Measurements from ENCODE around the gene ARFGEF3.
"Not testable (repeated sequence)": the region's sequence is repeated elsewhere in the genome, so short reads cannot be mapped to it uniquely, and the experiment has no call there.

The ARFGEF3 gene

DNA sequence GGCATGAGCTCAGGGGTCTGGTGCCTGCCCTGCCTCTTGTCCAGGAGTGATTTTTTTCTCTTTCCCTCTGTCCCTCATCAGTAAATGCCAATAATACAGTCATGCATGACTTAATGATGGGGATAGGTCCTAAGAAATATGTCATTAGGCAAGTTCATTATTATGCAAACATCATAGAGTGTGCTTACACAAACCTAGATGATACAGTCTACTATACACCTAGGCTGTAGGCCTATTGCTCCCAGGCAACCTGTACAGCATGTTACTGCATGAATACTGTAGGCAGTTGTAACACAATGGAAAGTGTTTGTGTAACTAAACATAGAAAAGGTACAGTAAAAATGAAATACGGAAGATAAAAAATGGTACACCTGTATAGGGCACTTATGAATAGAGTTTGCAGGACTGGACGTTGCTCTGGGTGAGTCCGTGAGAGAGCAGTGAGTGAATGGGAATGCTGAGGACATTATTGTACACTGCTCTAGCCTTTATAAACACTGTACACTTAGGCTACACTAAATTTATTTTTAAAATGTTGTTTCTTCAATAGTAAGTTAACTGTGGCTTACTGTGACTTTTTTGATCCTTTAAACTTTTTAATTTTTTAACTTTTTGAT lies 34.5 kb downstream of the ARFGEF3 start:
- Mint-ChIP-seq H3K36me3 (ENCODE audit: low read depth) (no peaks in the 10 kb centered on the region), H3K9me3 (no peaks in the 10 kb centered on the region), H3K27me3 (peaks cover 3% of the 10 kb centered on the region), H3K27ac (no peak overlapping the region), H3K4me3 (no peak overlapping the region), H3K4me1 (ENCODE audit: low read depth) (no peaks in the 10 kb centered on the region)

DNA sequence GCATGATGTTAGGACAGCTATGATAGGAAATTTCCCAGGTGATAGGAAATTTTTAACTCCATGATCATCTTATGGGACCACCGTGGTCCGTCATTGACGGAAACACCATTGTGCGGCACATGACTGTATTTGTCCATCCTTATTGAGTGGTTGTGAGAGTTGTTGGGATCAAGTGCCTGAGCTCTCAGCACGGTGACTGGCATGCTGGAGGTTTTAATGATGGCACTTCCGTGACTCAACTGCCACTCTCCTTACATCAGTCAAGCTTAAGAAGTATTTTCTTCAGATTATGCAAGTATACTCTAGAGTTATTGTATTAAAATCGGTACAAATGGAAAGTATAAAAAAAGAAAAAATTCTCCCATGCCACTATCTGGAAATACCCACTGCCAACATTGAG lies 35.8 kb downstream of the ARFGEF3 start:
- no peaks in the 10 kb centered on the region for H3K36me3 Mint-ChIP-seq (ENCODE audit: low read depth)
- no peak overlapping the region for H3K4me3 Mint-ChIP-seq
- peaks cover 3% of the 10 kb centered on the region for H3K27me3 Mint-ChIP-seq
- no peaks in the 10 kb centered on the region for H3K9me3 Mint-ChIP-seq
- no peak overlapping the region for H3K27ac Mint-ChIP-seq
- no peaks in the 10 kb centered on the region for H3K4me1 Mint-ChIP-seq (ENCODE audit: low read depth)

DNA sequence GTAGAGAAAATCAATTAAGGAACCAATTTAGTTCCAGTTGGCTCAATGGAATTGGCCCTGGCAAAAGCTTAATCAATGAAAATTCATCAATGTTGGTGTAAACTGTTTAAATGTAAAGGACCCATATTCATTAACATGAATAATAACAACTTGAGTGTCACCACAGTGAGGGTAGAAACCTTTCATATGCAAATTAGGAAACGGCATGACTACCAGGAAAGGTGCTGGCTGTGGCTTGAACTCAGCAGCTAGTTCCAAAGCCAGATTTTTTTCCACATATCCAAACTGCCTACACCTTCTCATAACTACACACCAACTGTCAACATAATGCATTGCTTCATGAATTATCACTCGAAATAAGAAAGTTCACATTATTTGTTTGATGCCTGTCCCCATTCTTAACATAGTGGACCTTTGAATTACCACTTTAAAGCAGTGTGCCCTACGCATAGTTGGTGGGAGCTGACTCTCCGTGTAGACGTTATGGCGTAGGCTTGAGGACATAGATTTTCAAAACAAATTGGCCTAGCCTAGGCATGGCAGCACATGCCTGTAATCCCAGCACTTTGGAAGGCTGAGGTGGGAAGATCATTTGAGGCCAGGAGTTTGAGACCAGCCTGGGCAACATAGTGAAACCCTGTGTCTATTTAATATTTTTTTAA lies 36.8 kb downstream of the ARFGEF3 start:
- H3K27ac Mint-ChIP-seq = no peak overlapping the region
- no peaks in the 10 kb centered on the region for H3K9me3 Mint-ChIP-seq
- H3K36me3 Mint-ChIP-seq (ENCODE audit: low read depth) = no peaks in the 10 kb centered on the region
- peaks cover 6% of the 10 kb centered on the region for H3K27me3 Mint-ChIP-seq
- H3K4me3 Mint-ChIP-seq = no peak overlapping the region
- H3K4me1 Mint-ChIP-seq (ENCODE audit: low read depth) = no peaks in the 10 kb centered on the region

DNA sequence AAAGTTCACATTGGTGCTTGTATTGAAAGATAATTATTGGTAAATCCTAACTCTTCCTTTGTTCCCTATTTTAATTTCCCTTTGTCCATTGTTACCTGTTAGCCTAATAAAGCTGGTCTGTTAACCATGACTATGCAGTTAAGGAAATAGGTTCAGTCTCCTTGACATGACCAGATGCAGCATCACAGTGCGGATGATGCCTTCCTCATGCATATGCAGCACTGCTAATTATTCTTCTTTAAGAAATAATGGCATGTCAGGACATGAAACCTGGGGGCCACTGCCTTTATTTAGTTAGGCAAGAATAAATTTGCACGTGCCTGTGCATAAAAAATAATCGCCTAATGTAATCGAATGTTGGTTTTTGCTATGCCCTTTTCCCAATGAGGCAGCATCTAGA lies 40.1 kb downstream of the ARFGEF3 start:
- H3K36me3 Mint-ChIP-seq (ENCODE audit: low read depth) = no peaks in the 10 kb centered on the region
- H3K9me3 Mint-ChIP-seq = no peaks in the 10 kb centered on the region
- no peak overlapping the region for H3K27ac Mint-ChIP-seq
- peaks cover 7% of the 10 kb centered on the region for H3K27me3 Mint-ChIP-seq
- no peak overlapping the region for H3K4me3 Mint-ChIP-seq
- no peaks in the 10 kb centered on the region for H3K4me1 Mint-ChIP-seq (ENCODE audit: low read depth)

DNA sequence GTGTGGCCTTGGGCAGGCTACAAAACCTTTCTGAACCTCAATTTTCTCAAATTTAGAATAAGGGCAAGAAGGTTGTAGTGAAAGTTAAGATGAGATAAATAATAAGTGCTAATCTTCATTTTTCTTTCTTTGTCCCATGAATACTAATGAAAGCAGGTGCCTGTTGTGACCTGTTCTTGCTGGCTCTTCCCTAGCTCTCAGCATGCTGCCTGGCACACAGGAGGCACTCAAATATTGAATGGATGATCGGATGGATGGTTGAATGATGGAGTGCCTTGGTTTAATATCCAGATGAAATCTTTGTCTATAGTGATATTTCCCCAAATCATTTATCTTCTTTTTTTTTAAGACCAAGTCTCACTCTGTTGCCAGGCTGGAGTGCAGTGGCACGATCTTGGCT lies 41.6 kb downstream of the ARFGEF3 start:
- Mint-ChIP-seq H3K27ac (no peak overlapping the region), H3K27me3 (peaks cover 17% of the 10 kb centered on the region), H3K4me3 (no peak overlapping the region), H3K36me3 (ENCODE audit: low read depth) (no peaks in the 10 kb centered on the region), H3K9me3 (no peaks in the 10 kb centered on the region), H3K4me1 (ENCODE audit: low read depth) (no peaks in the 10 kb centered on the region)

DNA sequence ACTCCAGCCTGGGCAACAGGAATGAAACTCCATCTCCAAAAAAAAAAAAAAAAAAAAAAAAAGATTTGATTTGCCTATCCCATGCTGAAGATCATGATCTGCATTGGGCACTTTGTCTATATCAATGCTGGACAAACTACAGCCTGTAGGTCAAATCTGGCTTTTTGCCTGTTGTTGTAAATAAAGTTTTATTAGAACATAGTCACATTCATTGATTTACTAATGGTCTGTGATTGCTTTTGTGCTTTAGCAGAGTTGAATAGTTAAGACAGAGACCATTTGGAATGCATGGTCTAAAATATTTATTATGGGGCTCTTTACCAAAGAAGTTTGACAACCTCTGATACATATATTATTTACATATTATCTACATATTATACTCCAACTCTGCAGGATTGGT lies 42.6 kb downstream of the ARFGEF3 start:
- Mint-ChIP-seq H3K27me3 (peaks cover 21% of the 10 kb centered on the region), H3K4me3 (no peak overlapping the region), H3K4me1 (ENCODE audit: low read depth) (no peaks in the 10 kb centered on the region), H3K9me3 (no peaks in the 10 kb centered on the region), H3K36me3 (ENCODE audit: low read depth) (no peaks in the 10 kb centered on the region), H3K27ac (no peak overlapping the region)

DNA sequence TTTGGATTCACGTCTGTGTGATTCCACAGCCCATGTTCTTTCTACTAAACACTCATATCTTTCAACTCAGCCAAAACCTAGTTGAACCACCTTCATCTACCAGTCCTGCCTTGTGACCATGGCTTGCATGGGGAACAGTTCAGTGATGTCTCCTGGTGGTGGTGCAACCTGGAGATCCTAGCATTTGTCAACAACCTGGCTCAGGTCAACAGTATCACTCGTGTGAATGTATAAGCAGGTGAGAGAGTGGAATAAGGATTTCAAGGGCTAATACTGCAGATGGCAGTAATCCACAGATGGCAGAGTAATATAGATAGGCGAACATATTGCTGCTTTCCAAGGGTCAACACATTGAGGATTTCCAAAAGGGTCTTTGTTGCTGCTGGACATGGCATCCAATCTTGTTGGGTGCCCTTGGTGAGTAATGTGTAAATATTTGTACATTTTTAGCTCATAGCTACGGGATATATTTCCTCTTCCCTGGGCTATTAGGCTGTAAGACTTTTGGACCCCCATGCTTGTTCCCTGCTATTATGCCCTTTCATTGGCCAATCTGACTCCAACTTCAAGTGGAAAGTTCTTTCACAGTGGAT lies 43.1 kb downstream of the ARFGEF3 start:
- H3K4me1 Mint-ChIP-seq (ENCODE audit: low read depth) = no peaks in the 10 kb centered on the region
- no peak overlapping the region for H3K4me3 Mint-ChIP-seq
- H3K27ac Mint-ChIP-seq = no peak overlapping the region
- no peaks in the 10 kb centered on the region for H3K9me3 Mint-ChIP-seq
- peaks cover 21% of the 10 kb centered on the region for H3K27me3 Mint-ChIP-seq
- H3K36me3 Mint-ChIP-seq (ENCODE audit: low read depth) = no peaks in the 10 kb centered on the region

DNA sequence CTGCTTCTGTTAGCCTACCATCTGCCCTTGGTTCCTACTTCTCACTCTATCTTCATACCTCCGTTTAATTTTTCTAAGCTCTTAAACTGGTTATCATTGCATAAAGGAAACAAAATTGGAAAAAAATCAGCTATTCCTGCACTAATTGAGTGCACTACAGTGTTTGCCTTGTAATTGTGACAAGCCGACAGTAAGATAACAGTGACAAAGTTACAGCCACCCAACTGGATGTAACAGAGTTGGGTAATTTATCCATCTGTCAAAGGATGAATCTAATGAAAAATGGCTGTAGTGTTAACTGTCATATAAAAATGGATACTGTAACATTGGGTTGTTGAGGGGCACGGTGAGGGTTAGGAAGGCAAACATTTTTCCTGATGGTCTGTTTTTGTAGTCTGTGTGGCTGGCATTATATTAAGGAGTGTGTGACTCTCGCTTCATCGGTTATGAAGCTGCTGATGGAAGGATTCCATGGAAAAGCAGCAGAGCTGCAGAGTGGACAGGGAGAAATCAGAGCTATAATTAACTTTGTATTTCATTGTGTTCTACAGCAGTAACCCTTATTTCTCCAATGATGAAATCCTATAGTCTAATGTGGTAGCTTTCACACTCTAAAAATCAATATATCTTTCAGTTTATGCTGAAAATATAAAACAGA lies 43.8 kb downstream of the ARFGEF3 start:
- Mint-ChIP-seq H3K27me3 (peaks cover 21% of the 10 kb centered on the region), H3K9me3 (no peaks in the 10 kb centered on the region), H3K36me3 (ENCODE audit: low read depth) (no peaks in the 10 kb centered on the region), H3K4me1 (ENCODE audit: low read depth) (no peaks in the 10 kb centered on the region), H3K4me3 (no peak overlapping the region), H3K27ac (no peak overlapping the region)

DNA sequence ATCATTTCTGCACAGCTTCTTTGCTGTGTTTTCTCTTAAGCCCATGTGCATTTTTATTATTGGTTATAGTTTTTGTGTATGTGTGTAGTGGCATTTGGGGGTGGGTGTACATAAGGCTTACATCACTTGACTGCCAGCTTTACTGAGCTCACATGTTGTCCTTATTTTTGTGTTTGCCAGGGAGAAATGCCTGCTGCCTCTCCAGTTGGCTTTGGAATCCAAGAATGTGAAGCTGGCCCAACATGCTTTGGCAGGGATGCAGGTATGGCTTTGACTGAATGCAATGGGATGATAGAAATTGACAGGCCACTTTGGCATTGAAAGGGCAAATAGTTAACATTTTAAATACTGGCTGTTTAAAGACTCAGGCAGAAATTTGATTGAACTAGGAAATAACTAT lies 45.1 kb downstream of the ARFGEF3 start:
- no peaks in the 10 kb centered on the region for H3K36me3 Mint-ChIP-seq (ENCODE audit: low read depth)
- H3K4me1 Mint-ChIP-seq (ENCODE audit: low read depth) = no peaks in the 10 kb centered on the region
- H3K4me3 Mint-ChIP-seq = no peak overlapping the region
- H3K27ac Mint-ChIP-seq = no peak overlapping the region
- no peaks in the 10 kb centered on the region for H3K9me3 Mint-ChIP-seq
- peaks cover 21% of the 10 kb centered on the region for H3K27me3 Mint-ChIP-seq

DNA sequence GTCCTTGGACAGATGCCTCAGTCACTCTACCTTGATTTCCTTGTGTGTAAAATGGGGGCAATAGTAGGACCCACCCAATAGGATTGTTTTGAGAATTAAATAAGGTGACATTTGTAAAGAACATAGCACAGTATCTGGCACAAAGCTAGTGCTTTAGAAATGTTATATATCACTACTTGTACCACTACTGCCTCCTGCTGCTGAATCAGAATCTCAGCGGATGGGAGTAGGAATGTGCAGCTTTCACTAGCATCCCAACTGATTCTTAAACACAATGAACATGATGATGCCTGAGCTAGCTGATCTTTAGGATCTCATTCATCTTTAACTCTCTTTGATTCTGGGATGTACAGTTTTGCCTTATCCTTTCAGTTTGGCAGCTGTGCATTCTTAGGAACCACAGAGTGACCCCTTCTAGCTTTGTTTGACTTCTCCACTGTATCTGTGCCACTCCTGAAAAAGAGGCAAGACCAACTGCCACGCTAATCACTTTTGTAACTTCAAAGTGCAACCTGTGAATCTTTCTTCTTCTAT lies 49.4 kb downstream of the ARFGEF3 start:
- Mint-ChIP-seq H3K36me3 (ENCODE audit: low read depth) (no peaks in the 10 kb centered on the region), H3K4me1 (ENCODE audit: low read depth) (no peaks in the 10 kb centered on the region), H3K4me3 (no peak overlapping the region), H3K9me3 (no peaks in the 10 kb centered on the region), H3K27me3 (peaks cover 25% of the 10 kb centered on the region), H3K27ac (no peak overlapping the region)

DNA sequence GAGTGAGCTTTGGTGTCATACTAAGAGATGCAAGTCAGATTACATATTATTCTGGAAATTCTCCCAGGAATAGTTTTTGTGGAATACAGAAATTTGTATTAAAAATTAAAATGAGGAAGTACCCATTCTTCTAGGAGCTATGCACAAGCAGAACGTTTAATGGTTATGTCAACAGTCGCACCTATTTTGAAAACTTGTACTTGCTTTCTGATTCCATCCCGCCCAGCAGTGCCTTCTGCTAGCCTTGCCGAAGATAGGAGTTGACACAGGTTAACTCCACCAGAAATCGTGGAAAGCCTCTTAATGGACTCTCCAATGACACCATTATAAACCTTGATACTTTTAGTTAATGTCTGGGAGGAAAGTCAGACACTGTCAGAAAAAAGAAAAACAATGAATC lies 49.9 kb downstream of the ARFGEF3 start:
- Mint-ChIP-seq H3K27me3 (peaks cover 30% of the 10 kb centered on the region), H3K36me3 (ENCODE audit: low read depth) (no peaks in the 10 kb centered on the region), H3K9me3 (no peaks in the 10 kb centered on the region), H3K4me3 (no peak overlapping the region), H3K4me1 (ENCODE audit: low read depth) (no peaks in the 10 kb centered on the region), H3K27ac (no peak overlapping the region)

DNA sequence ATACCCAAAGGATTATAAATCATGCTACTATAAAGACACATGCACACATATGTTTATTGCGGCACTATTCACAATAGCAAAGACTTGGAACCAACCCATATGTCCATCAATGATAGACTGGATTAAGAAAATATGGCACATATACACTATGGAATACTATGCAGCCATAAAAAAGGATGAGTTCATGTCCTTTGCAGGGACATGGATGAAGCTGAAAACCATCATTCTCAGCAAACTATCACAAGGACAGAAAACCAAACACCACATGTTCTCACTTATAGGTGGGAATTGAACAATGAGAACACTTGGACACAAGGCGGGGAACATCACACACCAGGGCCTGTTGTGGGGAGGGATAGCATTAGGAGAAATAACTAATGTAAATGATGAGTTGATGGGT lies 50.8 kb downstream of the ARFGEF3 start:
- H3K4me3 Mint-ChIP-seq; H3K36me3 Mint-ChIP-seq (ENCODE audit: low read depth); H3K27ac Mint-ChIP-seq; H3K4me1 Mint-ChIP-seq (ENCODE audit: low read depth); H3K9me3 Mint-ChIP-seq: not testable (repeated sequence)
- H3K27me3 Mint-ChIP-seq = peaks cover 29% of the 10 kb centered on the region

DNA sequence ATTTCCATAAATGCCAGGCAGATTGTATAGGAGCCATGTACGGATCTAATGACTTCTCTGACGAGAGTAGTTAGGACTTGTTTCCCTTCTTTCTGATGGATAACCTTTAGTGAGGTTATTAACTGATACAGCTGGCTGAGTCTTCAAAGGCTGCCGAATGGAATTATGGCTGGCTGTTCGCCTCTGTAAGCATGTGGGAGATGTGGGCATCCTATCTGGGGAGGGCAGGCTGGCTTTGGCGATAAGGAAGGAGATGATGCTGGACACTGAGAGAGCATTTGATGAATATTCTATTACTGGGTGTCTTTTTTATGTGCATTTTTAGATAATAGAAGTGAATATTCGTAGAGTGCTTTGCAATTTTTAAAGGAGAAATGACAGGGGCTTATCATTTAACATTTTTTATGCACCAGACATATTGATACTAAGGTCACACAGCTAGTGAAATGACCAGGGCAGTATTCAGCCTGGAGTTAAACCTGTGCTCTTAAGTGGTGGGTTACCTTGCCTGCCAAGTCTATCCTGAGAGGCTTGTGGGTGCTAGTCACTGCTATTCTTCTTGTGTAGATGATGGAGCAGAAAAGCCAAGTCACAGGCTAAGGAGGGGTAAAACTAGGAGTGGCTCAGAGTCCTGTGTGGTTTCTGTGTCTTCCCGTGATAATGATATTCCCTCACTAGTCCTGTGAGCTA lies 53.5 kb downstream of the ARFGEF3 start:
- no peaks in the 10 kb centered on the region for H3K36me3 Mint-ChIP-seq (ENCODE audit: low read depth)
- no peak overlapping the region for H3K27ac Mint-ChIP-seq
- H3K4me1 Mint-ChIP-seq (ENCODE audit: low read depth) = no peaks in the 10 kb centered on the region
- peaks cover 30% of the 10 kb centered on the region for H3K27me3 Mint-ChIP-seq
- no peaks in the 10 kb centered on the region for H3K9me3 Mint-ChIP-seq
- no peak overlapping the region for H3K4me3 Mint-ChIP-seq

DNA sequence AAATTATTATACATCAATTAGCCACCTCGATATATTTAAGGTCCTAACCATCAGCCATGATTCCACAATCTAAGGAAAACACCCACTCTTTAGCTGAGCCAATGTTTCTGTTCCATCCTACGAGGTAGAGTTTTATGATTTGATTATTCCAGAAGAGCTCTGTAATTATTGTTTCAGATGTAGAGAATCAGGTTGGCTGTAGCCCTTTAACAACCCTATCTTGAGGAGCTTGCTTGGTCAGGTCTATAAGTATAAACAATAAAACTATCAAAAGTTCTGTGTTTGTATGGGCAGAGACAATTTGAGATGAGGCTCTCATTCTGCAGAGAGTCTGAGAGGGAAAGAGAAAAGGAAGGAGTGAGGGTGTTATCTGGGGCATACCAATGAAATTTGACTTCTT lies 56.7 kb downstream of the ARFGEF3 start, which contains the start of gene PBOV1:
PBOV1 (minus strand) TSS at position 43 of the 400 bp plus-strand sequence. CDS start 96 bp downstream, outside the sequence.
- Mint-ChIP-seq H3K27me3 (peaks cover 40% of the 10 kb centered on the region), H3K27ac (no peak within 1 kb of the TSS), H3K4me1 (ENCODE audit: low read depth) (no peaks in the 10 kb centered on the region), H3K9me3 (no peaks in the 10 kb centered on the region), H3K36me3 (ENCODE audit: low read depth) (no peaks in the 10 kb centered on the region), H3K4me3 (no peak within 1 kb of the TSS)

DNA sequence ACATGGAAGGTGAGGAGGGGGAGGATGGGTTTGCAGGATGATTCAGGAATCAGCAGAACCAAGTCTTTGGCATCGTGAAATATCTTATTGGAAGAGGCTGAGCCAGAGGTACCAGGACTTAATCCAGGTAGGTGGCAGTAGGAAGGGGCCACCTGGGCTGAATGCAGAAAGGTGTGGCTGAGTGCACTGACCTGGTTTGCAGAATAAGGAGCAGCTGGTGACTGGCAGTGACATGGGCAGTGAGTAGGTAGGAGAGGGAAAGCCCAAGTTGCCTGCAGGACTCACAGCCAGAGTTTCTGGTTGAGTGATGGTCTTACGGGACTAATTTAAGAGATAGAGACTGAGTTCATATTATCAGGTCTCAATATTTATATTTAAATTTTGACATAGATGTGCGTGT lies 57.7 kb downstream of the ARFGEF3 start:
- no peaks in the 10 kb centered on the region for H3K36me3 Mint-ChIP-seq (ENCODE audit: low read depth)
- H3K27me3 Mint-ChIP-seq = peaks cover 40% of the 10 kb centered on the region
- H3K9me3 Mint-ChIP-seq = no peaks in the 10 kb centered on the region
- H3K27ac Mint-ChIP-seq = no peak overlapping the region
- no peak overlapping the region for H3K4me3 Mint-ChIP-seq
- H3K4me1 Mint-ChIP-seq (ENCODE audit: low read depth) = no peaks in the 10 kb centered on the region
